GM12874 (cell line): ENCODE data around the gene TBC1D16.

Experiments
- CTCF ChIP-seq: IDR thresholded peaks from 2 replicates; pipeline ENCODE4 v1.5.1; 2011; ENCODE audit warnings: low read depth, mild to moderate bottlenecking, control low read depth, low read length, moderate library complexity; ENCODE audit not compliant: insufficient read depth

Gene TBC1D16

GRCh38 chr17:79932451-79933306, 103.0 kb downstream of the TBC1D16 start:
- TF ChIP-seq CTCF, result no peak

DNA sequence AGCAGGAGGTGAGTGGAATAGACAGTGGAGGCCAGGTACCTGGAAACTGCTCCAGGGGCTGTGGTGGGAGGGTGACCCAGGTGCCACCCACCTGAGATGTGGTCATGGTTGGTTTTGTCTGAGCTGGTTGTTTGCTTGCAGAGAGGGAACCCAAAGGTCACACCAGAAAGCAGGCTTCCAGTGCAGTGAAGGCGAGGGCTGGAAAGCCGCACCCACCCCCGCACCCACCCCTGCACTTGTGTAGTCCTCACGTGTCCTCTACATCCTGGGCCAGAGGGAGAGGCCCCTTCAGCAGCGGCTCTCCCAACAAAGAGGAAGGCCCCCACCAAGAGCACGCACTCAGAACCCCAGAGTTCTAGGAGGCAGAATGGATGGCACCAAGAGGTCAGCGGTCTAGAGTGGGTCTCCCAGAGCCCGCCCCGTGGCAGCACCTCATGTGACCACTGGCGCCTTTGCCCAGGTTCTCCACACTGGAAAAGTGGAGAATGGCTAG, 103.8 kb downstream of the TBC1D16 start:
- TF ChIP-seq CTCF, result no peak

DNA sequence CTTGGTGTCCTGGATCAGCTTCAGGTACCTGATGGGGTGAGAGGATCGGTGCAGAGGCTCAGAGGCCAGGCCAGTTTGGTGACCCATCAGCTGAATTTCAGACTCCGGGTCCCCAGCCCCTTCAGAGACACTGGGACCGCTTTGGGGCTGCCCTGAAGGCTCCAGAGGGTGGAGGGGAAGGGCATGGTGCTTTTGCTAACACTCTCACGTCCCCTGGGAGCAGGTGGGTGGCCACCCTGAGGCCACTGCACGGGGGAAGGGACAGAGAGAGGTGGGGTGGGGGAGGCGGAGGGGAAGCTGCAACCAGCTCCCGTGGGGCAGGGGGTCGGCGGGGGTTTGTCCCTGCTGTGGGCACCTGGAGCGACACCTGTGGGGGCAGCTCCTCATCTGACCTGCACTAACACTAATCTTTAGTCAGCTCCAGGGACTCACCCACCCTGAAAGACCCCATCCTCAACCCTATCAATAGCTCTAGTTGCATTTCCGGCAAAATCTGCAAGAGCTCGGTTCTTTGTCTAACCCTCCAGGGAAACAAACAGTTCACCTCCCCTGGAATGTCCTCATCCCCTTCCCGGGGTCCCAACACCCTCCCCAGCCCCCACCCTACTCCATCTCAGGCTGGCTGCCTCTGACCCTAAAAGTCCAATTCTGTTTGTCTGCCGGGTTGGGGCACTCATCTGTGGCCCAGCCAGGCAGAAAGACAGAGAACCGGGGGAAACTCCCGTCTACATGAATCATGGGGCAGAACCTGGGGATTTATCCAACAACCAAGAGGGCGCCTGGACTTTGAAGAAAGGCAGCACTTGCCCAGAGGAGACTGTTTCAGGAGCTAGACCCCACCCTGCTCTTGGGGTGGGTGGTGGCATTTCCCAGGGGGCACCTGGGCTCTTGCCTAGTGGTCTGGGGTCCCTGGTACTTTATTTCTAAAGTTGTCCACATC, 104.5 kb downstream of the TBC1D16 start:
- no peak for TF ChIP-seq CTCF

DNA sequence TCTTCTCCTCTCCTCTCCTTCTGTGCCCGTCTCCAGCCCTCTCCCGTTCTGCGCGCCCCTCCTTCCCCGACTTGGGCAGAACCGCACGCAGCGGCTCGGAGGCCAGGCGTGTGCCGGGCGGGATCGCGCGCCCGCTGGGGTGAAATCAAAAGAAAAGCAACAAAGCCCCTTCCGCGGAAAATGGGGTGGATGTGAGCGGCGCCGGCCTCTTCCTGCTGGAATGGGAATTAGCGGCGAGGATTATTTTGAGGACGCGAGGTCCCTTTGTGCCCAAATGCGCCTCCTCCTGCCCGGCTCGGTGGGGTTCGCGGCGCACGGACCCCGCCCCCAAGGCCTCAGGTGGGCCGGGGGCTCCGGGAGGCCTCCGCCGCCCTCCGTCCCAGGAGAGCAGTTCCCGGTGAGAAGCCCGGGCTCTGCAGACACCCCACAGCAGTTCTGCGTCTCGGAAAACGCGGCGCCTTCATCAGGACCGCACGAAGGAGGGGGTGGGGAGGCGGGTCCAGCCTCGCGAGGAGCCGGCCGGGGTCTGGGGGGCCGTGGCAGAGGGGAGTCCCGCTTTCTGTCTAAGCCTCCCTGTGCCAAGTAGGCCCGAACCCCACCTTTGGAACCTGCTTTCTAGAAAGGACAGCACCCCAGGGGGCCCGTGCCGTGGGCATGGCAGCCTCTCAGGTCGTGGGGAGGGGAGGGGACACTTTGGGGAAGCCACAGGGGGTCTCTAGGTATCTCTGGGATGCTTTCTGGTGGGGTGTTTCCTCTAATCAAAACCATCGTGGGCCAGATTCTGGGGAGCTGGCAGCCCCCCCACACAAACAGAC, 105.4 kb downstream of the TBC1D16 start:
- TF ChIP-seq CTCF, result no peak

- no peak for TF ChIP-seq CTCF
Observed at GRCh38 chr17:79929257-79930061, 106.2 kb downstream of the TBC1D16 start.

DNA sequence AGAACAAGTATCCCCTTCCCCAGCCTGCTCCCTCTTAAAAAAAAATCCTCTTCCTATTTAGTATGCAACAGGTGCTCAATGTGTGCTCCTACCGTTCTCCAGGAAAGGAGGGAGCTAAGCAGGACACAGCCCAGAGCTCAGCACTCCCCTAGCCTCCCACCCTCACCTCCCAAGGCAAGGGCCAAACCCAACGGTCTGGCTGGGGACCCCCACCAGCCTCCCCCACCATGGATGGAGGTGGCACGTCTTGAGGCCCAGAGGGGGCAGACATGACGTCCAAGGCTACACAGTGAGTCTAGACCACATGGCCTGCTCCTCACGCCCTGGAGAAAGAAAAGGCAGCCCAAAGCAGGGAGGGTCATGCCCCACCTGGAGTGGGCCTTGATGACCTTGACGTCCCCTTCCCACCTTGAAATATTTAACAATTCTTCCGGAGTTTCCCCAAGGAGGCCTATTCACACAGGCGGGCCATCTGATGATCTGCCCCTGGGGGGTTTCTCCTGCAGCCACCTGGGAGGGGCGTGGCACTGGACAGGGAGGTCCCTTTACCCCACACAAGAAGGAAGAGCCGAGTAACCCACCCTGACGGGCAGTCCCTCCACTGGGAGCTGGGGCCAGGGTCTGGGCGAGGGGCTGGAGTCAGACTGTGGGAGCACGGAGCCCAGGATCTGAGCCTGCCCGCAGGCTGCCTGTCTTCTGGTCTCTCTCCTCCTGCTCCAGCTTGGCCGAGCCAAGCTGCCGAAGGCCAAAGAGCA, 107.0 kb downstream of the TBC1D16 start:
- no peak for TF ChIP-seq CTCF
